ENCODE results near the gene SFXN5.
"Not testable (repeated sequence)": the region's sequence is repeated elsewhere in the genome, so short reads cannot be mapped to it uniquely, and the experiment has no call there.

SFXN5 gene

GRCh38 chr2:73068147-73068546 lies 3.4 kb downstream of the SFXN5 start:
- peaks cover 28% of the 10 kb centered on the region for H3K4me1 ChIP-seq (ENCODE audit: insufficient read depth, poor library complexity, severe bottlenecking)
- H3K27me3 ChIP-seq (ENCODE audit: insufficient read depth, poor library complexity, severe bottlenecking): no peaks in the 10 kb centered on the region
- no peak overlapping the region for H3K27ac ChIP-seq (ENCODE audit: poor library complexity, severe bottlenecking)
- H3K4me3 ChIP-seq (ENCODE audit: severe bottlenecking): no peak overlapping the region
- DNase-seq (ENCODE audit: low spot score) (no peak), ATAC-seq (ENCODE audit: low read depth) (peak; percentile 13; the same call in 1 of the 3 replicates)
- no peaks in the 10 kb centered on the region for H3K36me3 ChIP-seq (ENCODE audit: low read depth)
- no peaks in the 10 kb centered on the region for H3K9me3 ChIP-seq (ENCODE audit: severe bottlenecking)
- TF ChIP-seq CTCF (IDR thresholded peaks at IDR 0.05; ENCODE audit: poor library complexity, severe bottlenecking): no peak

- H3K27ac ChIP-seq (ENCODE audit: poor library complexity, severe bottlenecking): no peak overlapping the region
- H3K36me3 ChIP-seq (ENCODE audit: low read depth): no peaks in the 10 kb centered on the region
- H3K9me3 ChIP-seq (ENCODE audit: severe bottlenecking): no peaks in the 10 kb centered on the region
- H3K4me3 ChIP-seq (ENCODE audit: severe bottlenecking): no peak overlapping the region
- no peak for DNase-seq (ENCODE audit: low spot score)
- ATAC-seq (ENCODE audit: low read depth): no peak
- peaks cover 29% of the 10 kb centered on the region for H3K4me1 ChIP-seq (ENCODE audit: insufficient read depth, poor library complexity, severe bottlenecking)
- no peak for TF ChIP-seq CTCF (IDR thresholded peaks at IDR 0.05; ENCODE audit: poor library complexity, severe bottlenecking)
- H3K27me3 ChIP-seq (ENCODE audit: insufficient read depth, poor library complexity, severe bottlenecking): no peaks in the 10 kb centered on the region
Observed at GRCh38 chr2:73067043-73067442, 4.5 kb downstream of the SFXN5 start.

GRCh38 chr2:73065070-73065469 lies 6.4 kb downstream of the SFXN5 start:
- ATAC-seq (ENCODE audit: low read depth); H3K36me3 ChIP-seq (ENCODE audit: low read depth); H3K9me3 ChIP-seq (ENCODE audit: severe bottlenecking); H3K4me3 ChIP-seq (ENCODE audit: severe bottlenecking); H3K27me3 ChIP-seq (ENCODE audit: insufficient read depth, poor library complexity, severe bottlenecking); DNase-seq (ENCODE audit: low spot score): not testable (repeated sequence)
- peaks cover 29% of the 10 kb centered on the region for H3K4me1 ChIP-seq (ENCODE audit: insufficient read depth, poor library complexity, severe bottlenecking)
- H3K27ac ChIP-seq (ENCODE audit: poor library complexity, severe bottlenecking): peak overlapping the region; percentile 64

- H3K4me3 ChIP-seq (ENCODE audit: severe bottlenecking): no peak overlapping the region
- TF ChIP-seq CTCF (IDR thresholded peaks at IDR 0.05; ENCODE audit: poor library complexity, severe bottlenecking): no peak
- H3K9me3 ChIP-seq (ENCODE audit: severe bottlenecking): no peaks in the 10 kb centered on the region
- DNase-seq (ENCODE audit: low spot score) (no peak), ATAC-seq (ENCODE audit: low read depth) (peak; percentile 84)
- peaks cover 24% of the 10 kb centered on the region for H3K4me1 ChIP-seq (ENCODE audit: insufficient read depth, poor library complexity, severe bottlenecking)
- peak overlapping the region; percentile 64 for H3K27ac ChIP-seq (ENCODE audit: poor library complexity, severe bottlenecking)
- peaks cover 6% of the 10 kb centered on the region; the same call in 1 of the 2 replicates for H3K36me3 ChIP-seq (ENCODE audit: low read depth)
- H3K27me3 ChIP-seq (ENCODE audit: insufficient read depth, poor library complexity, severe bottlenecking): no peaks in the 10 kb centered on the region
Observed at GRCh38 chr2:73063909-73064875, 7.3 kb downstream of the SFXN5 start.

- H3K4me3 ChIP-seq (ENCODE audit: severe bottlenecking): no peak overlapping the region
- H3K9me3 ChIP-seq (ENCODE audit: severe bottlenecking): no peaks in the 10 kb centered on the region
- H3K36me3 ChIP-seq (ENCODE audit: low read depth): peaks cover 6% of the 10 kb centered on the region; the same call in 1 of the 2 replicates
- H3K27ac ChIP-seq (ENCODE audit: poor library complexity, severe bottlenecking): peak overlapping the region; percentile 64
- ATAC-seq (ENCODE audit: low read depth): no peak
- DNase-seq (ENCODE audit: low spot score): no peak
- no peaks in the 10 kb centered on the region for H3K27me3 ChIP-seq (ENCODE audit: insufficient read depth, poor library complexity, severe bottlenecking)
- peaks cover 22% of the 10 kb centered on the region for H3K4me1 ChIP-seq (ENCODE audit: insufficient read depth, poor library complexity, severe bottlenecking)
- no peak for TF ChIP-seq CTCF (IDR thresholded peaks at IDR 0.05; ENCODE audit: poor library complexity, severe bottlenecking)
Observed at GRCh38 chr2:73063472-73063871, 8.0 kb downstream of the SFXN5 start.
